HG03066 (cell line): ENCODE results near the gene SLC29A4.
"Not testable (repeated sequence)": the region's sequence is repeated elsewhere in the genome, so short reads cannot be mapped to it uniquely, and the experiment has no call there.

ENCODE experiments used
- ATAC-seq: cut with Tn5 transposase; IDR thresholded peaks from one replicate; pipeline ENCODE4 v1.9.1; 2021; ENCODE audit warnings: low read depth; ENCODE audit not compliant: unreplicated experiment

The SLC29A4 gene

GRCh38 chr7:5320802-5321396 lies 38.2 kb downstream of the SLC29A4 start:
- ATAC-seq, result no peak

GRCh38 chr7:5322621-5323410 lies 40.1 kb downstream of the SLC29A4 start:
- no peak for ATAC-seq

GRCh38 chr7:5323800-5324781 lies 41.3 kb downstream of the SLC29A4 start:
- ATAC-seq, result not testable (repeated sequence)

GRCh38 chr7:5324961-5325360 lies 42.2 kb downstream of the SLC29A4 start:
- no peak for ATAC-seq

- no peak for ATAC-seq
These were observed 47.5 kb downstream of the SLC29A4 start for GRCh38 chr7:5330288-5330687.

GRCh38 chr7:5332579-5332978 lies 49.8 kb downstream of the SLC29A4 start:
- ATAC-seq, result no peak

- no peak for ATAC-seq
These were observed 50.6 kb downstream of the SLC29A4 start for GRCh38 chr7:5333121-5334045.

GRCh38 chr7:5334671-5335070 lies 51.9 kb downstream of the SLC29A4 start:
- ATAC-seq, result no peak

GRCh38 chr7:5337047-5337446 lies 54.3 kb downstream of the SLC29A4 start:
- ATAC-seq, result no peak

- ATAC-seq, result no peak
These were observed 57.2 kb downstream of the SLC29A4 start for GRCh38 chr7:5339955-5340354.

GRCh38 chr7:5342631-5343030 lies 59.9 kb downstream of the SLC29A4 start:
- ATAC-seq, result no peak

- ATAC-seq, result no peak
These were observed 61.1 kb downstream of the SLC29A4 start for GRCh38 chr7:5343884-5344283.

- ATAC-seq, result no peak
These were observed 61.6 kb downstream of the SLC29A4 start for GRCh38 chr7:5344342-5344741.

GRCh38 chr7:5345171-5345570 lies 62.4 kb downstream of the SLC29A4 start:
- no peak for ATAC-seq

- no peak for ATAC-seq
These were observed 62.9 kb downstream of the SLC29A4 start for GRCh38 chr7:5345671-5346070.

- no peak for ATAC-seq
These were observed 65.6 kb downstream of the SLC29A4 start for GRCh38 chr7:5348134-5349004.

- ATAC-seq, result no peak
These were observed 66.2 kb downstream of the SLC29A4 start for GRCh38 chr7:5349005-5349380.

GRCh38 chr7:5349437-5350173 lies 66.9 kb downstream of the SLC29A4 start:
- no peak for ATAC-seq

GRCh38 chr7:5350174-5350463 lies 67.4 kb downstream of the SLC29A4 start:
- ATAC-seq, result no peak
